BJ (cell line): Measurements from ENCODE around the gene SYT1. TPM values are rescaled to one million over a fixed set of nuclear protein-coding genes. Genes with fewer than 3 reads are reported as not detected.
"Not testable (repeated sequence)": the region's sequence is repeated elsewhere in the genome, so short reads cannot be mapped to it uniquely, and the experiment has no call there.

Experiments
- CTCF ChIA-PET: fragments of 350-600 bp; formaldehyde crosslinking; extraction: SDS; loops from one replicate; lab custom pipeline; 2021; ENCODE audit warnings: antibody characterized with exemption, inconsistent platforms; lab: Yijun Ruan, JAX
- POLR2A ChIA-PET: fragments of 300-600 bp; sonication (Branson Sonifier 250); formaldehyde crosslinking; extraction: SDS; loops from one replicate; lab custom pipeline; 2021; ENCODE audit warnings: antibody characterized with exemption; lab: Charles Lee
- DNase-seq: peaks from one replicate; pipeline ENCODE4 v3.0.0-alpha.2; 2011; ENCODE audit warnings: low read depth
- H3K27me3 ChIP-seq: 2 replicates; pipeline ENCODE4 v1.6.0; 2011; ENCODE audit warnings: low read length; ENCODE audit not compliant: control insufficient read depth, insufficient read depth
- H3K36me3 ChIP-seq: 2 replicates; pipeline ENCODE4 v1.5.1; 2011; ENCODE audit warnings: low read length; ENCODE audit not compliant: control insufficient read depth, insufficient read depth
- H3K4me3 ChIP-seq: 2 replicates; pipeline ENCODE4 v1.5.1; 2011; ENCODE audit warnings: low read depth, mild to moderate bottlenecking, control low read depth, low read length
- CTCF ChIP-seq: IDR thresholded peaks from 2 replicates; pipeline ENCODE4 v1.5.1; 2011; ENCODE audit warnings: low read depth, mild to moderate bottlenecking, control low read depth, inconsistent platforms, low read length, moderate library complexity; ENCODE audit not compliant: insufficient read depth
- polyA plus RNA-seq: library from polyadenylated mRNA; depleted of rRNA; stranded (reverse); fragments of >200 nt; gene quantifications from 2 replicates; pipeline ENCODE4 v1.2.3, GENCODE V29; 2011

Gene SYT1
- polyA plus RNA-seq, 1 experiment, result 0.70 TPM

GRCh38 chr12:79194595-79194994, 330.0 kb downstream of the SYT1 start:
- no peak overlapping the region for H3K4me3 ChIP-seq
- no peaks in the 10 kb centered on the region for H3K27me3 ChIP-seq
- DNase-seq, result no peak
- no peaks in the 10 kb centered on the region for H3K36me3 ChIP-seq
- ChIA-PET CTCF (interaction anchor here (0.5 kb wide), 1 partner anchor 676 kb away, joined by 3 read pairs; no protein-coding TSS in a partner anchor), POLR2A (no interaction called here)
- no peak for TF ChIP-seq CTCF

DNA sequence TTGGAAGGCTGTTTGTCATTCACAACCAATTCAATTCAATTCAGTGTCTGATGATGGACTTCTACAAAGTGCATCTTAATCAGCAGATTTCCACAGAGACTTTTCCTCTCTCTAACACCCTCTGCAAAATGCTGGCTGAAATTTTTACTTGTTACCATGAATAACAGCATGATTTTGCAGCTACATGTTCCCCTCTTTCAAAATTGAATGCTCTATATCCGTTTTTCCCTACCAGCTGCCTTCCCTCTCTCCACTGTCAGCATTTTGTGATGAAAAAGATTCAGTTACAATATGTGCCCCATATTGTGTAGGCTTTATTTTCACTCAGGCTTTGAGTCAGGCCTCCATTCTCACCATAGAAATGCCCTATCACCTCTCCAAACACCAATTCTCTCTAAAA, 334.6 kb downstream of the SYT1 start:
- no peak for TF ChIP-seq CTCF
- H3K36me3 ChIP-seq, result no peaks in the 10 kb centered on the region
- DNase-seq, result no peak
- H3K4me3 ChIP-seq, result no peak overlapping the region
- POLR2A ChIA-PET, result no interaction called here
- no peaks in the 10 kb centered on the region for H3K27me3 ChIP-seq
- CTCF ChIA-PET, result no interaction called here

DNA sequence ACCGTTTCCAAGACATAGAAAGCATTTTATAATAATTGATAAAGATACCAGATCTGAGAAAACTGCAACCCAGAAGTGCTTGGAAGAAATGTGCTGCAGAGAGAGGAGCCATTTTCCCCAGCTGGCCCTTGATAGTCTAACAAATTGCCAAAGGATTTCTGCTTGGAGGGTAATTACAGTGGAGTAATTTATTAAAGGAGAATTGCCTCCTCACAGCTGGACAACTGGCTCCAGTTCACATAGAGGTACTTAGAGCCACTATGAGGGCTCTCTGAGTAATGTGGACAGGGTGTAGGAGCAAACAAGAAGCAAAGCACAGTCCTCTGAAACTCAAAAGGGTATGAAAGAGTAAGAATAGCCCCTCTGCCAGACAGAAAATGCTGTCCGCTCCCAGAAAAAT, 335.6 kb downstream of the SYT1 start:
- TF ChIP-seq CTCF, result no peak
- CTCF ChIA-PET, result no interaction called here
- H3K27me3 ChIP-seq, result no peaks in the 10 kb centered on the region
- DNase-seq, result no peak
- H3K36me3 ChIP-seq, result no peaks in the 10 kb centered on the region
- no peak overlapping the region for H3K4me3 ChIP-seq
- POLR2A ChIA-PET, result no interaction called here

DNA sequence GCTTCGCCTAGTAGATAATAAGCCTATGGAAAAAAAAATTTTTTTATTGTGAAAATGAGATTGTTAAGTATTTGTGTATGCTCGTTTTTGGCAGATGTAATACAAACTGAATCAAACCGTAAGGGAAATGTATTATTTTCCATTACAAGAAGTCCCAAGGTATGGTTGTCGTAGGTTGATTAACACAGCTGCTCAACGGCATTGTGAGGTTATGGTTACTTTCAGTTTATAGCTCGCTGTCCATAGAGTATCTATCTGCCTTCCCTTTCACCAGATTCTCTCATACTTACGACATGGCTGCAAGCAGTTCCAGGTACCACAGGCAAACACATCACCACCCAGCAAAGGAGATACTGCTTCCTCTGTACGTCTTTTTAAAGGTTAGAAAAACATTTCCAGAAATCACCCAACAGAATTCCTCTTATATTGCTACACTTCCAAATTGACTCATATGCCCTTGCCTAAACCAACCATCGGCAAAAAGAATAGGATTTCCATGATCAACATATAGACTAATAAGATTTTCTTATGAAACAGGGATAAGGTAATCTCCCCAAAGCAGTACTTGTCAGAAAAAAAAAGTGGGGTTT, 338.6 kb downstream of the SYT1 start:
- ChIA-PET POLR2A (no interaction called here), CTCF (interaction anchor here (1.6 kb wide), 1 partner anchor 20 kb away, joined by 3 read pairs; no protein-coding TSS in a partner anchor)
- H3K4me3 ChIP-seq, result no peak overlapping the region
- DNase-seq, result no peak
- no peak for TF ChIP-seq CTCF
- H3K27me3 ChIP-seq, result no peaks in the 10 kb centered on the region
- no peaks in the 10 kb centered on the region for H3K36me3 ChIP-seq

- POLR2A ChIA-PET, result no interaction called here
- CTCF ChIA-PET, result no interaction called here
Measured at GRCh38 chr12:79206871-79207270, 342.3 kb downstream of the SYT1 start.

GRCh38 chr12:79210403-79210802, 345.8 kb downstream of the SYT1 start:
- H3K27me3 ChIP-seq, H3K36me3 ChIP-seq, CTCF ChIA-PET, H3K4me3 ChIP-seq, POLR2A ChIA-PET, DNase-seq: not testable (repeated sequence)

More at GRCh38 chr12:79206871-79207270, 342.3 kb downstream of the SYT1 start:
- H3K36me3 ChIP-seq, result no peaks in the 10 kb centered on the region
- no peak for DNase-seq
- no peak for TF ChIP-seq CTCF
- H3K4me3 ChIP-seq, result no peak overlapping the region
- no peaks in the 10 kb centered on the region for H3K27me3 ChIP-seq
